HepG2 (cell line): ENCODE results near the gene ETV3L. TPM values are rescaled to one million over a fixed set of nuclear protein-coding genes. Genes with fewer than 3 reads are reported as not detected.

ENCODE experiments used
- DRAP1 ChIP-seq: IDR thresholded peaks from 2 replicates; pipeline ENCODE4 v1.6.1; 2016; ENCODE audit warnings: missing genetic modification reagents, missing compliant biosample characterization
- GABPA ChIP-seq, 2 experiments: IDR thresholded peaks; 2 replicates each; pipeline ENCODE4 v1.6.1; 2011 to 2016; ENCODE audit warnings: low read depth in 2 of 2, low read length in 1 of 2, missing biosample characterization in 1 of 2, missing genetic modification characterization in 1 of 2
- THAP8 ChIP-seq: sonication (generic); formaldehyde crosslinking; IDR thresholded peaks from 2 replicates; pipeline ENCODE4 v1.5.1; 2020; ENCODE audit warnings: missing genetic modification reagents, mild to moderate bottlenecking, borderline replicate concordance
- ZNF407 ChIP-seq: sonication (generic); formaldehyde crosslinking; IDR thresholded peaks from one replicate; pipeline ENCODE4 v1.5.1; 2020; ENCODE audit warnings: mild to moderate bottlenecking, missing genetic modification reagents; ENCODE audit errors: not compliant biosample characterization
- ZNF710 ChIP-seq: sonication (generic); formaldehyde crosslinking; IDR thresholded peaks from 2 replicates; pipeline ENCODE4 v1.5.0; 2020; ENCODE audit warnings: mild to moderate bottlenecking, missing genetic modification reagents, borderline replicate concordance
- polyA plus RNA-seq, 8 experiments: library from polyadenylated mRNA; depleted of rRNA in 3 of 8; stranded (reverse) in 7 of 8; unstranded in 1 of 8; fragments of >200 nt; fragmentation: Illumina TruSeq in 4 of 8; extraction: Trizol in 4 of 8; gene quantifications; 2 replicates each; pipeline versions ENCODE4 v1.2.1 to v1.2.3, GENCODE V29; 2011 to 2016; ENCODE audit warnings: low read depth in 4 of 8, missing spikeins in 1 of 8, mixed read lengths in 1 of 8; ENCODE audit not compliant: insufficient read depth in 1 of 8
- total RNA-seq, 5 experiments: library from RNA; depleted of rRNA; stranded (reverse); fragments of >200 nt; fragmentation: Illumina TruSeq; extraction: Trizol; gene quantifications; 2 replicates each; pipeline ENCODE4 v1.2.3, GENCODE V29; 2016; ENCODE audit warnings: low read depth in 1 of 5
- TF ChIP-seq, protein P1 (sequence below): sonication (generic); formaldehyde crosslinking; IDR thresholded peaks from 2 replicates; pipeline ENCODE4 v1.4.0; 2020; ENCODE audit warnings: low read depth, missing genetic modification reagents

Gene ETV3L
- total and polyA plus RNA-seq, 2 of the 13 experiments (the other 11 are each of a cell fraction or from before 2014, with no cell fraction given): not detected

DNA sequence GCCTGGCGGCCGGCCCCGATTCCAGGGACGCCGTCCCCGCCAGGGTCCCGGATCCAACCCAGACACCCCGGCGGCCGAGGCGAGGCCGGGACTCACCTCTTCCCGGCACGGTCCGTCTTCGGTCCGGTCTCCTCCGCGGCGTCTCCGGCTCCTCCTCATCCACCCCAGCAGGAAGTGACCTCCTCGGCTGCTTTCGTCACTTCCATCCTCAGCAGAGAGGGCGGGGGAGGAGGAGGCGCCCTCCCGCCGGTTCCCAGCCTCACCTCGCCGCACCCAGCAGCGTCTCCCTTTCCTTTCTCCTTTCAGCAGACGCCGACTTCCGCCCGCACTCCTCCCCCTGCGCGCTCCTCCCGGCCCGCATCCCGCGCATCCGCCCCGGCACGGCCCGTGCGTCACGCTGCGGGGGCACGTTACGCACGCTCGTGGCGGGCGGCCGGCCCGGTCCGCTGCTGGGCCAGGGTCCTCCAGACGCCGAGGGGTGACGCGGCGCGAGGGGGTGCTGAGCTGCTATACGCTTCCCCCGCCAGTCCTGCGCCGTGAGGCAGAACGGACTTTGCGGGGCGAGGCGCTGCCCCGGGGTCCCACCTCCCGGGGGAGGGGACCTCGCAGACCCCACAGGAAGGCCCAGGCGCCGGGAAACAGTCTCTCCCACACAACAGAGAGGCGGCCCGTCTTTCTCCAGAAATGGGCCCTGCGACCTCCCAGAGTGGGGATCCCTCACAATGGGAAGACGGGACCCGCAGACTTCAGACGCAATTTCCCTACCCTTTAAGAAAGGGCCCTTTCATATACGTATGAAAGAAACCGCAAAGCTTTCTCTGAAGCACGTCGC lies 38.8 kb upstream of the ETV3L start, which contains the start of gene ETV3 (continued):
- TF ChIP-seq ZNF407 (CRISPR knock-in tag) (peak; percentile 33), ZNF710 (peak; percentile 72; the same call in 1 of the 2 replicates), THAP8 (peak; percentile 20; the same call in 1 of the 2 replicates), GABPA (IDR thresholded peaks at IDR 0.05; ENCODE audit: low read depth, low read length) (peak; percentile 79), GABPA (CRISPR knock-in tag; IDR thresholded peaks at IDR 0.05; ENCODE audit: low read depth) (peak; percentile 93), DRAP1 (CRISPR knock-in tag) (peak; percentile 16; the same call in 1 of the 2 replicates)
- TF ChIP-seq, protein P1, sequence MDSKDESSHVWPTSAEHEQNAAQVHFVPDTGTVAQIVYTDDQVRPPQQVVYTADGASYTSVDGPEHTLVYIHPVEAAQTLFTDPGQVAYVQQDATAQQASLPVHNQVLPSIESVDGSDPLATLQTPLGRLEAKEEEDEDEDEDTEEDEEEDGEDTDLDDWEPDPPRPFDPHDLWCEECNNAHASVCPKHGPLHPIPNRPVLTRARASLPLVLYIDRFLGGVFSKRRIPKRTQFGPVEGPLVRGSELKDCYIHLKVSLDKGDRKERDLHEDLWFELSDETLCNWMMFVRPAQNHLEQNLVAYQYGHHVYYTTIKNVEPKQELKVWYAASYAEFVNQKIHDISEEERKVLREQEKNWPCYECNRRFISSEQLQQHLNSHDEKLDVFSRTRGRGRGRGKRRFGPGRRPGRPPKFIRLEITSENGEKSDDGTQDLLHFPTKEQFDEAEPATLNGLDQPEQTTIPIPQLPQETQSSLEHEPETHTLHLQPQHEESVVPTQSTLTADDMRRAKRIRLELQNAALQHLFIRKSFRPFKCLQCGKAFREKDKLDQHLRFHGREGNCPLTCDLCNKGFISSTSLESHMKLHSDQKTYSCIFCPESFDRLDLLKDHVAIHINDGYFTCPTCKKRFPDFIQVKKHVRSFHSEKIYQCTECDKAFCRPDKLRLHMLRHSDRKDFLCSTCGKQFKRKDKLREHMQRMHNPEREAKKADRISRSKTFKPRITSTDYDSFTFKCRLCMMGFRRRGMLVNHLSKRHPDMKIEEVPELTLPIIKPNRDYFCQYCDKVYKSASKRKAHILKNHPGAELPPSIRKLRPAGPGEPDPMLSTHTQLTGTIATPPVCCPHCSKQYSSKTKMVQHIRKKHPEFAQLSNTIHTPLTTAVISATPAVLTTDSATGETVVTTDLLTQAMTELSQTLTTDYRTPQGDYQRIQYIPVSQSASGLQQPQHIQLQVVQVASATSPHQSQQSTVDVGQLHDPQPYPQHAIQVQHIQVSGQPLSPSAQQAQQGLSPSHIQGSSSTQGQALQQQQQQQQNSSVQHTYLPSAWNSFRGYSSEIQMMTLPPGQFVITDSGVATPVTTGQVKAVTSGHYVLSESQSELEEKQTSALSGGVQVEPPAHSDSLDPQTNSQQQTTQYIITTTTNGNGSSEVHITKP (CRISPR knock-in tag): peak; percentile 22; the same call in 1 of the 2 replicates
